ENCODE results near the gene FZR1. TPM values are rescaled to one million over a fixed set of nuclear protein-coding genes. Genes with fewer than 3 reads are reported as not detected.

The FZR1 gene
- total RNA-seq, 2 donors from 2014 or later = 29.6 to 33.8 TPM

DNA sequence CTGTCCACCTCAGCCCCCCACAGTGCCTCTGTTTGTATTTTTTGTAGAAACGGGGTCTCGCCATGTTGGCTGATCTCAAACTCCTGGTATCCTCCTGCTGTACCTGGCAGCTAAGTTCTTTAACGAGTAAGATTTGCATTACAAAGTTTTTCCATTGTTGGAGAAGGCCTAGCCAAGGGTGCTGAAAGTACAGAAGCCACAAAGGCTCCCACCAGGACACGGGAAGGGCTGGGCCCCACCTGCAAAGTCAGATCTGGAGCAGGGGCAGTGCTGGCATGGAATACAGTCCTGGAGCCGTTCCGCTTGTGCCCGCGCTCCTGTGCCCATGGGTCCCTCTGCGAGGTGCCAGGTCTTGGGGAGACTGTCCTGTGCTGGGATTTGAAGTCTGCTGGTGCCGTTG, 12.1 kb downstream of the FZR1 start:
- Histone ChIP-seq H3K27ac (no peak overlapping the region), H3K27me3 (replicated peaks; ENCODE audit: insufficient read depth) (no peaks in the 10 kb centered on the region), H3K36me3 (peaks cover 12% of the 10 kb centered on the region), H3K4me3 (no peak overlapping the region), H3K4me1 (ENCODE audit: control insufficient read depth in 1 of 2, low read depth in 2 of 2) (peaks cover 0 to 8% of the 10 kb centered on the region in 2 donors), H3K9me3 (no peaks in the 10 kb centered on the region)
- DNase-seq (ENCODE audit: low spot score) = no peak
- TF ChIP-seq, protein P1, sequence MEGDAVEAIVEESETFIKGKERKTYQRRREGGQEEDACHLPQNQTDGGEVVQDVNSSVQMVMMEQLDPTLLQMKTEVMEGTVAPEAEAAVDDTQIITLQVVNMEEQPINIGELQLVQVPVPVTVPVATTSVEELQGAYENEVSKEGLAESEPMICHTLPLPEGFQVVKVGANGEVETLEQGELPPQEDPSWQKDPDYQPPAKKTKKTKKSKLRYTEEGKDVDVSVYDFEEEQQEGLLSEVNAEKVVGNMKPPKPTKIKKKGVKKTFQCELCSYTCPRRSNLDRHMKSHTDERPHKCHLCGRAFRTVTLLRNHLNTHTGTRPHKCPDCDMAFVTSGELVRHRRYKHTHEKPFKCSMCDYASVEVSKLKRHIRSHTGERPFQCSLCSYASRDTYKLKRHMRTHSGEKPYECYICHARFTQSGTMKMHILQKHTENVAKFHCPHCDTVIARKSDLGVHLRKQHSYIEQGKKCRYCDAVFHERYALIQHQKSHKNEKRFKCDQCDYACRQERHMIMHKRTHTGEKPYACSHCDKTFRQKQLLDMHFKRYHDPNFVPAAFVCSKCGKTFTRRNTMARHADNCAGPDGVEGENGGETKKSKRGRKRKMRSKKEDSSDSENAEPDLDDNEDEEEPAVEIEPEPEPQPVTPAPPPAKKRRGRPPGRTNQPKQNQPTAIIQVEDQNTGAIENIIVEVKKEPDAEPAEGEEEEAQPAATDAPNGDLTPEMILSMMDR (IDR thresholded peaks at IDR 0.05) = no peak
- no peak for ATAC-seq (ENCODE audit: insufficient number of reproducible peaks, low FRiP score, low read depth)

DNA sequence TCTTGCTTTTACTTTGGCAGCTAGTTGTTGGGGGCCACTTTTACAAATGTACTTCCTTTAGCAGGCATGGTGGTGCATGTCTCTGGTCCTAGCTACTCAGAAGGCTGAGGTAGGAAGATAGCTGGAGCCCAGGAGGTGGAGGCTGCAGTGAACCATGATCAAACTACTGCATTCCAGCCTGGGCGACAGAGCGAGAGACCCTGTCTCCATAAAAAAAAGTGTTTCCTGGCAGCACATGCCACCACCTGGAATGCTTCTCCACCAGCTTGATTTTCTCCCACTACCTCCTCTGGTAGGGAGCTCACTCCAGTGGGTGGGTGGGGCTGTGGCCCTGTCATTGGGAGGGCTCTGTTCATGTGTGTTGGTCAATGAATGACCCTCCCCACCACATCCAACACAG, 12.5 kb downstream of the FZR1 start:
- H3K9me3 ChIP-seq = no peaks in the 10 kb centered on the region
- TF ChIP-seq, protein P1 (IDR thresholded peaks at IDR 0.05) = no peak
- no peak for DNase-seq (ENCODE audit: low spot score)
- H3K27ac ChIP-seq = no peak overlapping the region
- H3K36me3 ChIP-seq = peaks cover 16% of the 10 kb centered on the region
- no peak for ATAC-seq (ENCODE audit: insufficient number of reproducible peaks, low FRiP score, low read depth)
- no peak overlapping the region for H3K4me3 ChIP-seq
- H3K27me3 ChIP-seq (replicated peaks; ENCODE audit: insufficient read depth) = no peaks in the 10 kb centered on the region
- peaks cover 0 to 8% of the 10 kb centered on the region in 2 donors for H3K4me1 ChIP-seq (ENCODE audit: control insufficient read depth in 1 of 2, low read depth in 2 of 2)

DNA sequence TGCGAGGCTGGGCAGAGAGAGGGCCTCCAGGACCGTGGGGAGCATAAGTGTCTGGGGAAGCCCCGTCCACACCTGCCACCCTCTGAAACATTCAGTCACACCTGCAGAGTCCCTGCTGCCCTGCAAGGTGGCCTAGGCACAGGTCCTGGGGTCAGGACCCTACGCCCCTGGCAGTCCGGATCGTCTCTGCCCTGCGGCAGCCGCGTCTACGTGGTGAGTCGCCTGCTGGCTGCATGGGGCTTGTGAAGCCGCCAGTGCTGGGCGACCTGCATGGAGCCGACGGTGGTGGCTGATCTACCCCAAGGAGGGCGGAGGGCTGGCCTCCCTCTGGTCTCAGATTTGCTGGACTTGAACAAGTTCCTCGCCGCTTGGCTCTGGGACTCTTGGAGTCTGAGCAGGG, 13.0 kb downstream of the FZR1 start:
- no peak for ATAC-seq (ENCODE audit: insufficient number of reproducible peaks, low FRiP score, low read depth)

DNA sequence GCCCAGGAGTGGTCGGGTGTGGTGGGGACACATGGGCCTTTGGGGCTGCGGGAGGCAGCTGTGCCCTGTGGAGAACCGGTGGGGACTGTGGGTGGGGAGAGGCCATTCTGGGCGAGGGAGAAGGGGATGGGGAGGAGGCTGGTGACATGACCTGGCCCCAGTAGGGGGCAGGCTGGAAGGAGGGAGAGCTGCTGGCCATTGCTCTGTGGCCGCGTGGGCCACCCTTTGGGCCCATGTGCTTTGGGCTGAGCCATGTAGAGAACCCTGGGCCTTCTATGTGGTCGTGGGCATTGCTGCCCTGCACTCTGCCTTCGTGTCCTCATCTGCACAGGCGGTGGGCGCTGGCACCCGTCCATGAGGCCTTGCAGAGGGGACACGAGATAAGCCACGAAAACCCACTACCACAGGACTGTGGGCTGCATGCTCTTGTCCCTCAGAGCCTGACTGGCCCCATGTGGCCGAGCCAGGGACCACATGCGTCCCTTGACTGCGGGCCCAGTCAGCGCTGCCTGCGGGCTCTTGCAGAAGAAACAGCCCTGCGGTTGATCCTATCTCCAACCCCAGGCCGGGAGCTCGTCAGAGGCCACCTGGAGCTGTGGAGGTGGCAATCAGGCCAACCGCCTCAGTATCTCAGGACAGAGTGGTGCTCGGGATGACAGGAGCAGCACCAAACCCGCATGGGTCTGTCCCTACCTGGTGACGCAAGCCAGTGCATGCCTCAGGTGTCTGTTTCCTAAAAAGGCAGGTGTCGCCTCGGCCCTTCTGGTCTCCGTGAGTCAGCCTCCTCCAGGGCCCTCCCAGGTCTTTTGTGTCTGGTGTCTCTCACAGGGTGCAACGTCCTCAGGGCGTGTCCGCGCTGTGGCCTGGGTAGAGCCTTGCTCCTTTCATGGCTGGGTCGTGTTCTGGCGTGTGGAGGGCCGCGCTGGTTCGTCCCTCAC, 14.3 kb downstream of the FZR1 start:
- H3K36me3 ChIP-seq = peaks cover 28% of the 10 kb centered on the region

More for the DNA sequence above, 13.0 kb downstream of the FZR1 start:
- Histone ChIP-seq H3K4me3 (no peak overlapping the region), H3K9me3 (no peaks in the 10 kb centered on the region), H3K27me3 (replicated peaks; ENCODE audit: insufficient read depth) (no peaks in the 10 kb centered on the region), H3K4me1 (ENCODE audit: control insufficient read depth in 1 of 2, low read depth in 2 of 2) (peaks cover 0 to 8% of the 10 kb centered on the region in 2 donors), H3K36me3 (peaks cover 21% of the 10 kb centered on the region), H3K27ac (no peak overlapping the region)
- DNase-seq (ENCODE audit: low spot score) = no peak
- TF ChIP-seq, protein P1 (IDR thresholded peaks at IDR 0.05) = no peak

DNA sequence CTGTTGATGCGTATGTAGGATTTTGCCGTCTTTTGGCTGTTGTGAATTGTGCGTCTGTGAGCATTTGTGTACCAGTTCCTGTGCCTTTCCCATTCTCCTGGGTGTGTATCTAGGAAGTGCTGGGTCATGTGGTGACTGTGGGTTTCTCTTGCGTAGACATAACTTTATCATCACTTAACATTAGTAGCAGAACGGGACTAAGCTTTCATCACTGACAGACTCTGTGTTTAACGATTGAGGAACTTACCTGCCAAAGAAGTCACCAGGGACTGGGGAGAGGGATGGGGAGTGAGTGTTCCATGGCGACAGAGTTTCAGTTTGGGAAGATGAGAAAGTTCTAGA, 15.0 kb downstream of the FZR1 start:
- no peak overlapping the region for H3K4me3 ChIP-seq
- DNase-seq (ENCODE audit: low spot score) = no peak
- H3K27me3 ChIP-seq (replicated peaks; ENCODE audit: insufficient read depth) = no peaks in the 10 kb centered on the region
- H3K9me3 ChIP-seq = no peaks in the 10 kb centered on the region
- peaks cover 0 to 8% of the 10 kb centered on the region in 2 donors for H3K4me1 ChIP-seq (ENCODE audit: control insufficient read depth in 1 of 2, low read depth in 2 of 2)
- H3K36me3 ChIP-seq = peaks cover 34% of the 10 kb centered on the region
- no peak overlapping the region for H3K27ac ChIP-seq
- TF ChIP-seq, protein P1 (IDR thresholded peaks at IDR 0.05) = no peak
- ATAC-seq (ENCODE audit: insufficient number of reproducible peaks, low FRiP score, low read depth) = no peak

More for the DNA sequence above, 14.3 kb downstream of the FZR1 start:
- Histone ChIP-seq H3K9me3 (no peaks in the 10 kb centered on the region), H3K4me1 (ENCODE audit: control insufficient read depth in 1 of 2, low read depth in 2 of 2) (peaks cover 0 to 8% of the 10 kb centered on the region in 2 donors), H3K27me3 (replicated peaks; ENCODE audit: insufficient read depth) (no peaks in the 10 kb centered on the region), H3K27ac (no peak overlapping the region), H3K4me3 (no peak overlapping the region)
- no peak for ATAC-seq (ENCODE audit: insufficient number of reproducible peaks, low FRiP score, low read depth)
- TF ChIP-seq, protein P1 (IDR thresholded peaks at IDR 0.05) = no peak
- DNase-seq (ENCODE audit: low spot score) = no peak
